Neural cell (in vitro differentiated cells): ENCODE results near the gene EDAR.

ENCODE experiments used
- CTCF ChIP-seq: fragments of 450-650 bp; IDR thresholded peaks from 2 replicates; pipeline ENCODE4 v1.5.1; 2014; ENCODE audit warnings: antibody characterized with exemption, mild to moderate bottlenecking, moderate library complexity; ENCODE audit not compliant: poor library complexity, severe bottlenecking
- EZH2 ChIP-seq: fragments of 200-600, 300-800 bp; shearing (Covaris generic), sonication (generic); IDR thresholded peaks from 2 replicates; pipeline ENCODE4 v1.6.1; 2014; ENCODE audit warnings: antibody characterized with exemption, low read length, borderline replicate concordance, mild to moderate bottlenecking; ENCODE audit not compliant: insufficient read depth, poor library complexity, severe bottlenecking
- POLR2AphosphoS5 ChIP-seq: IDR thresholded peaks from 2 replicates; pipeline ENCODE4 v1.6.1; 2012
- SMC3 ChIP-seq: fragments of 450-650 bp; conservative IDR thresholded peaks from 2 replicates; pipeline ENCODE4 v1.6.1; 2014; ENCODE audit warnings: antibody characterized with exemption, mild to moderate bottlenecking, moderate library complexity; ENCODE audit not compliant: poor library complexity
- TAF1 ChIP-seq: IDR thresholded peaks from 2 replicates; pipeline ENCODE4 v1.6.1; 2012; ENCODE audit warnings: low read depth

GRCh38 chr2:109006971-109007370 lies 18.0 kb upstream of the EDAR start:
- TF ChIP-seq POLR2AphosphoS5 (no peak), CTCF (no peak), SMC3 (no peak), TAF1 (no peak), EZH2 (no peak)
